Embryonic facial prominence (tissue), 1 donor: ENCODE measurements around the gene ESRP2.

Source experiments
- DNase-seq: peaks from one replicate; pipeline ENCODE4 v3.0.0-alpha.2; 2016; ENCODE audit errors: extremely low spot score

The ESRP2 gene

DNA sequence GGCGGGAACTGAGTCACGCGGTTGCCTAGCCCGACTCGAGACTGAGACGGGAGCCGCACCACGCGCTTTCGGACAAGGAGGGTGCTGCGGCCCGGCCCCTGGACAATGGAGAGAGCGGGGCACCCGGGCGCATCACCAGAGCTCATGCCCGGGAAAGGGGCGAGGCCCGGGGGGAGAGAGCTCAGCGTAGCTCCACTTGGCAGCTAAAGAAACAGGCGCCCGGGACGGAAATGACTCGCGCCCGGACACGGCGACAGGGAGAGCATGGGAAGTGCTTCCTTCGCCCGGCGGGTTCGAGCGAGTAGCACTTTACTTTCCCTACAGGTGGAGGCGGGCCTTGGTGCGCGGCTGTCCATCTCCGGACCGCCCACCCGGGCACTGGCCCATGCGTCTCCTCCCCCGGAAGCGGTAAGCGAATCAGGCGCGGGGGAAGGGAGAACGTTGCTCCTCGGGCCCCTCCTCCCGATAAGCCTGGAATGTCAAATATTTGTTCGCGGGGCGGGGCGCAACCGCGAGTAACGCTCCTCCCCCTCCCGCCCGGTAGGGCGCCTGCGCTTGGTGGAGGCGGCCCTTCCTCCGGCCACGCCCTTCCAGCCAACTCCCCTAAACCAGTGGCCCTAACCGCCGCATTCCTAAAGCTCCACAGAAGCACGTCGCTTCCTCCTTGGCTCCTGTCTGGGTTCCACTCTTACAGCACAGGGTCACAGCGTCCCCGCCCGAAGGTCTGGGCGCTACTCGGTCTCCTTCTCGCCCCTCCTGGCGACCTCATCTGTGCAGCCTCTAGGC, 1.5 kb upstream of the ESRP2 start:
- DNase-seq, result peak; percentile 93

DNA sequence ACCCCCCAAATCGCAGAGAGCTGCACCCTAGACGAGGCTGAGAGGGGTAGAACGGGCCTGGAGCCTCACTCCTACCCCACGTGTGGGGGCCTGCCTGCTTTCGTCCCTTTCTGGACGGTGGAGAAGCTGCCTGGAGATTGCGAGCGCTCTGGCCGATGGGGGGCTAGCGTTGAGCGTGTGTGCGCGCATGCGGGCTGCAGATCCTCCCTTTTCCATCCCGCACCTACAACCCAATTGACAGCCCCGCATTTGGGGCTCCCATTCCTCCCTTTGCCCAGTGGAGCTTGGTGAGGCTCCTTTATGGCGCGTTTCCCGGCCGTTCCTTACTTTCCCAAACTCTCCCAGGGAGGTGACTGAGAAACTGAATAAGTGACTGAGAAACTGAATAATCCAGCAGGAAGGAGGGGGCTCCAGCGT, 907 bp upstream of the ESRP2 start:
- DNase-seq, result no peak

DNA sequence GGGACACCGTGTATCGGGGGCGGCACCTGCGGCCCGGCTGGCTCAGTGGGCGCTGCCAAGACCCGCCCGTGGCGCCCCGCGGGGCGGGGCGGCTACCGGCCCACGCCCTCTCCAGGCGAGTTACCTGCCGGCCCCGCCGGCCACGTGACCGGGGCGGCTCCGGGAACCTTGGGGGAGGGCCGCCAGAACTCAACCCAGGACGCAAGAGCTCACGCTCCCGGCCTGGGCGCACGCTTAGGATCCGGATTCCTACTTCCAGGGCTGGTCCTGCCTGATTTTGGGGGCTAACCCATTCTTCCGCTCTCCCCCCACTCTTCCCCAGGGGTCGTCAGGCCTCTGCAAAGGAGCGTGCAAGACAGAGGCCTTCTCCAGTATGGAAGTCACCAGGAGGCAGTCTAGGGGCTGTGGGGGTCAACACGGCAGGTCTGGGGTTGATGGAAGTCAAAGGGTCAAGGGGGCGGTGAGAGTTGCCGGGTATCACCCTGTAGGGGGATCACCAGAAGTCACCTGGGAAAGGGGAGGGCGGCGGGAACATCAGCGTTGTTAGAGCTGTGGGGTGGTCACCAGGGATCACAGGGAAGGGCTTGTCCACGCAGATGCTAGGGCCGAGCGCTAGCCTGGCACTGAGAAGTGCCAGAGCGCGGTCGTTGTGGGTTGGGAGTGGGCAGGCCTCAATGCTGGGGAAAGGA, 354 bp upstream of the ESRP2 start:
- DNase-seq, result no peak

DNA sequence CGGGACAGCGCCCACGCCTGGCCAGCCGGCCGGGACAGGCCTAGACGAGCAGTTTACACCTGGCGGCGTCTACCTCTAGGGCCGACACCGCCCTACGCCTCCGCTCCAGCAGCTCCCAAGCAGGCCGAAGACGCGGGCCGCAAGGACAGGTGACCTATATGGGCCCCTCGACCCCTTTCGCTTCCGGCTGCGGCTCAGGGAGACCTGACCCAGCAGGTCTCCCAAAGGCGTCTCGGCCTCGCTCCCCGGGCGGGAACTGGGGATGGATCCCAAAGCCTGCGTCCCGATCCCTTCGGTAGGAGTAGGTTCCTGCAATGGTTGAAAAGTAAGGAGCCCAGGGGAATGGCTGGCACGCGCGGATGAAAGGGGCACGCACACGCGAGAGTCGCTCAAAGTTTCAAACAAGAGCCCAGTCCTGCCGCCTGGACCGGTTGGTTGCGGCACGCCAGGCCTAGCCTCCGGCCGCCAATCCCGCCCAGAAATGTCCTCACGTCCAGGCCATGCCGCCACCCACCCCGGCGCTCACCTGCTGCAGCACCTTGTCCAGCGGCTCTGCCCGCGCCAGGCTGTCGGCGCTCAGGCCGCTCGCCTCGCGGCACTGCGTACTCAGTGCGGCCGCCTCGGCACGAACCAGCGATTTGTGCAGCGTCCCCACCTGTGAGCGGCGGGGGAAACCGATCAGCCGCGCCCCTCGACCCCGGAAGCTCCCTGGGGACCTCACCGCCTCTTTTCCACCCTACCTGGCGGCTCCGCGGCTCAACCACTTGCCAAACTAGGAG, 630 bp downstream of the ESRP2 start:
- DNase-seq, result no peak

DNA sequence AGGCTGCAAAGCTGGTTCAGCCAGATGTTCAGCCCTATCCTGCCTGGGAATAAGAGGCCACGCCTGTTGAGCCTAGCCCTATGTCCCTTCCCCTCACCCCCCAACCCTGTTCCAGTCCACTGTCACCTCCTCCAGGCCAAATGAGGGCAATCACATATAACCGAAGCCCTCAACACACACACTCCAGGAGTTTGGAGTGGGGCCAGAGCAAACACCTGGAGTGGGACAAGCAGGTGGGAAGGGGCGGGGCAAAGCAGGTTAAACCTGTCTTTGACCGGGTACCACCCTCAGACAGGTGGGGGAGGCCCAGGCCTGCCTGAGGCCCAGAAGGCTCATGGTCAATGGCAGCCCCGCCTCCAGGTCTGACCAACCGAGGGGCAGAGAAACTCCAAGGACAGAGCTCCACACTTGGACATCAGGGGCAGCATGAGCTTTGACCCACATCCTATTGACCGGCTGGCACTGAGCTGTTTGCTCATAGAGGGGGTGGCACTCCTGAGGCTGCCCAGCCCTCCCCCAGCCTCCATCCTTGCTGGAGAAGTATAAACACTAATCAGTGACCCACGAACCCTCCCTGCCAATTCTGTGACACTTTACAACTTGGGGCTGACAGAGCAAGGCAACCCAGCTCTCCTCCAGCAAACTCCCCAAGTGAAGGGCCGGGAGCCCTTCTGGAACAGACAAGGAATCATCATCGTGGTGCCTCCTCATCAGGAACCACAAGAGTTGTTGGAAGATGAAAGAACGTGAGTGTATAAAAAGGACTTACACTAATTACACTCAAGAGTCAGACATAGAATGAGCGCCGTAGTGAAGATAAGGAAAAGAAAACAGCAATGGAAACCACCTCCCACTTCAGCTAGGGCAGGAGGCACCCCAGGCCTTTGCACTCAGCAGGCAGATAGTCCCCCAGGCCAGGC, 1.5 kb downstream of the ESRP2 start:
- DNase-seq, result no peak

DNA sequence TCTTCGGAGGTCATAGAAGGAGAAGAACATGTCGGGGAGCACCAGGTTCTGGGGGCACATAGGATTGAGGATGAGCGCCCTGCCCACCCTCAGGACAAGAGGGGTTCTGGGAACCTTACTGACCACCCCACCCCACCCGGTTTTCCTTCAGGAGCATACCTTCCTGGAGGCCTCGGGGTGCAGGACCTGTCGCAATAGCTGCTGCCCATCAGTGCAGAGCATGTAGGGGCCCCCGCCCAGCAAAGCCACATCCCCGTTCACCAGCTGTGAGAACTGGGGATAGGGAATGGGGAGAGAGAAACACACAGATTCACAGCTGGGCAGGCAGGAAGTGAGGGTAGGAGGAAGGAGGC, 2.1 kb downstream of the ESRP2 start:
- DNase-seq, result no peak

DNA sequence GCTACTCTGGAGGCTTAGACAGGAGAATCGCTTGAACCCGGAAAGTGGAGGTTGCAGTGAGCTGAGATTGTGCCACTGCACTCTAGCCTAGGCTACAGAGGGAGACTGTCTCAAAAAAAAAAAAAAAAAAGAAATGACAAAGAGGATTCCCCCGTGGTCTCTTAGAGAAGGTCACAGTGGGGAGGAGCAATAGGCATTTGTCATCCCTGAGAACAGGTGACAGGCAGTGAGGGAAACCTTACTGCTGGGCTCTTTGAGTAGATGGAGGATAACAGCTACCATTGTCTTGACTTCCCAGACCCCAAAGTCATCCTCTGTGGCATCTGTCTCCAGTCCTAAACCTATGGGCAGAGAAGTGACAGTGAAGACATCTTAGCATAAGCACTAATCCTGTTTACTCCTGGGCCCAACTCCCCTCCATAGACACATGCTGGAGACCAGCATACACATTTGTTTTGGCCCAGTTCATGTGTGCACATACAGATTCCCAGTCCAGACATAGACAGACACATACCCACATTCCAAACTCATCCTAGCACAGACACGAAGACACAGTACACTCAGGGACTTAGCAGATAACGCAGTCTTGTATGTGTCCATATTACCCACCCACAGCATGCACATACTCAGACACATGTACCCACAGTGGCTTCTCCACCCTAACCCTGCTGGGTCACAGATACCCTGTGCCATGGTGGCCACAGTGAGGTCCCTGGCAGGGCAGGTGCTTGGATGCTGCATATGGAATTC, 2.7 kb downstream of the ESRP2 start:
- no peak for DNase-seq

DNA sequence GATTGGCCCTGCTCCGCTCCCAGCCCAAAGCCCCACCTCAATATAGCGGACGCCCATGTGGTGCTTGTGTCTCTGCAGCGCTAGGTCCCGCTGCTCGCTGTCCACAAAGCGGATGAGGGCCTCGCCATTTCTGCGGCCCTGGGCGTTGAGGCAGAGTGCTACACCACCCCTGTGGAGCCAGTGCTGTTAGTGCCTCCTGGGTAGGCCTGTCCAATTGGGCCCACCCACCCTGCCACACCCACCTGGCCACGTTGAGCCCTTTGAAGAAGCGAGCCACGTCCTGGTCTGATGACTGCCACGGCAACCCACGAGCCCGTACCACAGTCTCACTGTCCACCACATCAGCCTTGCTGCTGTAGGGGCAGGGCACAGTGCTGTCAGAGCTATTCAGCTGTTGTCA, 3.6 kb downstream of the ESRP2 start:
- DNase-seq, result no peak

DNA sequence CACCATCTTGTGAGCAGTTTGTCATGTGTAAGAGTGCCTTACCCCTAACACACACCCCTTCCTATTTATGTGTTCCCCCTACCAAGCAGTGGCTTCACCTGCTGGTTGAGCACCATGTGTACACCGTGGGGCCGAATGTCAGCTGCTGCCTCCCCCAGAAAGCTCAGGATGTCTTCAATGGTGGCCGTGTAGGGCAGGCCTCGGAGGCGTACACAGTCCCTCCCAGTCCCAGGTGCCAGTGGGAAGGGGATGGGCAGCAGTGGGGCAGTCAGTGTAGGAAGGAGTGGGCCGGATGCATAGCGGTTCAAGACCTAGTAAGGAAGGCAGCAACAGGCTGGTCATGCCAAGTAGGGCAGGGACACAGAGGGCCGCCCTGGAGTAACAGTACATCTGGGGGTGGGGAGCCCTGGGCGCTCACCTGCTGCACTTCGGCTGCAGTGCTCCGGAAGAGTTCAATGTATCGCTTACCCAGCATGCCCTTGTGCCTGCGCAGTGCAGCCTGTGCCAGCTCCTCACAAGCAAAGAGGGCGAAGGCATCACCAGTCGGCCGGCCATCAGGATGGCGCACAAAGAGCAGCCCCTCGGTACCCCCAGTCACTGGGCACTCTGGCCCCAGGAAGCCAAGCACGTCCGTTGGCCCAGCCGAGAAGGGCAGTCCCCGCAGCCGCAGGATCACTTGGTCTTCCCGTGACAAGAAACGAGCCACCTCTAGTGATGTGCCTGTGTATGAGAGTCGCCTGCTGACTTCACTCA, 4.4 kb downstream of the ESRP2 start:
- DNase-seq, result no peak

DNA sequence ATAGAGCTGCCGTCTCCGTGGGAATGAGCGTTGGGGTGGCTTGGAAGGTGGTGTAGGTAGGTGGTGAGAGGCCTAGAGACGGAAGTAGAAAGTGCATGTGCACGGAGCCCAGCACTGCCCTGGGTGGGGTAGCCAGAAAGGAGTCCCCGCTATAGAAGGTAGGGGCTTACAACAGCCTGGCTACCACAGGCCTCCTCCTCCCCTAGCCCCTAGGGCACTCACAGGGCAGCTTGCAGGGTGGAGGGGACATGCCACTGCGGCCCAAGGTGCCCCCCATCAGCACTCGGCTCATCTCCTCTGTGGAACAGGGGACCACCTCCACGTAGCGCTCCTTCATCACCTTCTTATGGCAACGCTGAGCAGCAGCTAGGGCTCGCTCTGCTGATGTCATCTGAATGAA, 5.0 kb downstream of the ESRP2 start:
- DNase-seq, result no peak

DNA sequence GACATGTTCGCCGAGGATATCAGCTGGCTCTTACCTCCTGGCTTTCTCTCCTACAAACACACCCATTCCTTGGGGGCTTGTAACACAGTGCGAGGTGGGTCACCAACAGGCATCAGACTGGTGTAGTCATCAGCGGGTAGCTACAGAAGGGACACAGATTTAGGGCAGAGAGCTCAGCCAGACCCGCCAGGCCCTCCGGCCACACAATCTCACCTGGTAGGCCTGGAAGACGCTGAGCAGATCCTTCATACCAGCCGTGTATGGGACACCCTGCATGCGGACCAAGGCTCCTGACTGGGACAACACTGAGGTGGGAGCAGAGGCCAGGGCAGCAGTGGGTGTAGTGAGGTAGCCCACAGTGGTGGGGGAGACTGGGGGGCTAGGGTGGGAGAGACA, 5.8 kb downstream of the ESRP2 start:
- no peak for DNase-seq

DNA sequence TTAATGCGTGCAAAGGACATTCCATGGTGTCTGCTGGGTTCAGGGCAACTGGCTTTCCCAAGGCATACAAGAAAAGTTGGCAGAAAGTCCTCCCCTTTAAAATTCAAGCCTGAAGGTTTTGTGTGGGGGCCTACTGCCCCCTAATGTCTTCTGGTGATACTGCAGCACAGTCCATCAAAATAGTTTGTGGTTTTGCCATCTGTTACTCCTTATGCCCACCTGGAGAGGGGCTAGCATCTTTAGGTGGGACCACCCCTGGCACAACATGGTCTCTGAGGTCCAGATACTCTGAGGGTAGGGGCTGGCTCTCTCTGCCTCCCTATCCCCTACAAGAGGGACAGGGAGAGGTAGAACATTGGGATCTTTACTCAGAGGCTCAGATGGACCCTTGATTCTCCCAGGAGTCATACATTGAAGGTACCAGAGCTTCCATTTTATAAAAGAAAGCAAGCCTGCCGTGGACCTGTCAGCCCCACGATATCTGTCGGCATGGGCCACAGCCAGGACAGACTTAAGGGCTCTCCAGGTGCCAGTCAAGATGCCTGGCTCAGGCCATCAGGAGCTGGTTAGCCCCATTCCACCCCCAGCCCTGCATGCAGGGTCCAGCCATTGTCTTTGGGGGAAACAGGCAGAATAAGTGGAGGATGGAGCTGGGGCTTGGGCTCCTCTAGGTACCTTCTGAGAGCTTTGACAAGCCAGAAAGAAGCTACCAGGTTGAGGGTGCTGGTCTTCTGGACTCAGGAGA, 6.3 kb downstream of the ESRP2 start:
- peak; percentile 53 for DNase-seq

DNA sequence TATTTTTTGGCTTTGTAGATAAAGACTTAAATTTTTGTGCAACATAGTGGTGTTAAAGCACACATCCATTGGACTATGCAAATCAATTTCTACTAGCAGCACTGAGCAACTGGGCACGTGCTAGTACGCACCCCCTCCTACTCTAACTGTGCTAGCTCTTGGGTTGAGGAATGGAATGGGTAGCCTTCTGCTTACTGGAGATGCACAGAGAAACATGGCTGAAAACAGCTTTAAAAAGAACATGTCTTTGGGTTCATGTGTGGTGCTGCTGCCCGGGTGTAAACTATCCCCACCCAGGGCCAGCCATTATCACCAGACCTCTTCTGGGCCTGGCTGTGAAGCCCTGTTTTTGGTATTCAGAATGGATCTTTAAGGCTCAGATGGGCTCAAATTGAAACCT, 7.3 kb downstream of the ESRP2 start:
- no peak for DNase-seq

DNA sequence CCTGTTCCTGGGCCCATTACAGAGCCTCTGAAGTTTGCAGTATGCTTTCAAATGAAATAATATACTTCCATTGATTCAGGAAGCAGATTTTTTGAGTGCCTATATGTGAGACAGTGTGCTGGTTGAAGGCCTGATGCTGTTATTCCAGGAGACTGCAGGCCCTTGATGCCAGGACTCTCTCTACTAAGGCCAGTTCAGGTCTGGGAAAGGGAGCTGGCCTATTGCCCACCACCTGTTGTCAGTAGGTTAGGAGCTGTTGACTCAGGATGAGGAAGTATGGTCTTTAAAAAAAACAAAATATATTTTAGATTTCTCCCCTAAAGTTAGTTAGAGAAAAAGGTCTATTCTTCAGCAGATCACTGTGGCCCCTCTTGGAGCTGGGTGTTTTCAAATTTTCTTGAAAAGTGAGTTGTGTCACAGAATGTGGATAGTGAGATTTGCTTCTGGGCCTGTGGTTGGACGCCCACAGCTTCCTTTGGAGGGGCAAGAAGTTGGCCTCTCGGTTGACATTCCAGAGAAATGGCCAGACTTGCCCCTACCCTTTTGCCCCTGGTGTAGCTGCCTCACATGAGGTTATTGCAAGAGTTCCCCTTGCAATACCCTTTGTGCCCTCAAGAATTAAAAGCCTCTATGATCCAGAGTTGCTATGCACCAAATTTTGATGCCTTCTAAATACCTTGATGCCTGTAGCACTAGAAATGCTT, 7.9 kb downstream of the ESRP2 start:
- DNase-seq, result no peak

DNA sequence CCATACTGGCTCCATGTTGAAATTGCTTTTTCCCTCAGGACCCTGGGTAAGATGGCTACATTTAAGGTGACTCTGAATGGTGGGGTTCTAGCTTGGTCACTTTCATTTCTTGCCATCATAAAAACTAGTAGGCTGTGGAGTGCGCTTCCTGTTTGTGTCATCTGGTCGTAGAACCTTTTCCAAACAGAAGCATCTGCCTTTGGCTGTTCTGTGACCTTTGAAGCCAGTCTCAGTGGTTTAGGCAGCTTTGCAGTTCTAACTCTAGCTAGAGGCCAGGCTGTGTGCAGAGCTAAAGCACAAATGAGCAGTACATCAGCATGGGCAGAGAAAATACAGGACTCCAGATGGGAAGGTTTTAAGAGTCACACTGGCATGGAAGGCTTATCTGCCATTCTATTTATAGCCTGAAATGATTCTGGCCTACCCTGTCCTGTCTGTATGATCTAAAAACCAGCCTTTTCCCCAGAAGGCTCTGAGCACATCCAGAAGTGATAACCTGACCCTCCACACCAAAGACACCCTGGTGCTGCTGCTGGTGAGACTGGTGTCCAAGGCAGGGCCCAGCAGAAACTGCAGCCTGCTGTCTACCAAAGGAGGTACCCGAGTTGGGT, 8.6 kb downstream of the ESRP2 start:
- DNase-seq, result no peak

DNA sequence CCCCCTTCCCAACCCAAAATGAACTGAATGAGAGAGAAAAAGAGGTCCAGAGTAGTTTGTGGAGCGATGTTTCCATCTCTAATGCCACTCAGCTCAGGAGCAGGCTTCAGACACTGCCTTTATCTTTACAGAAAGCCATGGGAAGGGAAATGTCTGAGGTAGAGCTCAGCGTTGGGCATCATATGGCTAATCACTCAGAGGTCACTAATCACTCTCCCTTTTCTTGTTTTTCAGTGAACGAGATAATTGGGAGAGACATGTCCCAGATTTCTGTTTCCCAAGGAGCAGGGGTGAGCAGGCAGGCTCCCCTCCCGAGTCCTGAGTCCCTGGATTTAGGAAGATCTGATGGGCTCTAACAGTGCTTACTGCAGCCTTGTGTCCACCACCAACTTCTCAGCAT, 9.8 kb downstream of the ESRP2 start:
- DNase-seq, result no peak

DNA sequence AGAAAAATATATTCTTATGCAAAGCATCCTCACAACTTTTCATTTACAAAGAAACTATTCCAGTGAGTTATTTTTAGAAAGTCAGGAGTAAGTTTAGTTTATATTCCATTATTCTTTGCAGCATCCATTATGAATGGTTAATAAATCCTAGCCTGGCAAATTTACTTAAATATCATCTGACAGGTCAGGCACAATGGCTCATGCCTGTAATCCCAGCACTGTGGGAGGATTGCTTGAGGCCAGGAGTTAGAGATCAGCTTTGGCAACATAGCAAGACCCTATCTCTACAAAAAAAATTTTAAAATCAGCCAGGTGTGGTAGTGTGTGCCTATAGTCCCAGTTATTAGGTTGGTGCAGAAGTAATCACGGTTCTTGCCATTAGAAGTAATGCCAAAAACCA, 12.9 kb downstream of the ESRP2 start:
- no peak for DNase-seq

DNA sequence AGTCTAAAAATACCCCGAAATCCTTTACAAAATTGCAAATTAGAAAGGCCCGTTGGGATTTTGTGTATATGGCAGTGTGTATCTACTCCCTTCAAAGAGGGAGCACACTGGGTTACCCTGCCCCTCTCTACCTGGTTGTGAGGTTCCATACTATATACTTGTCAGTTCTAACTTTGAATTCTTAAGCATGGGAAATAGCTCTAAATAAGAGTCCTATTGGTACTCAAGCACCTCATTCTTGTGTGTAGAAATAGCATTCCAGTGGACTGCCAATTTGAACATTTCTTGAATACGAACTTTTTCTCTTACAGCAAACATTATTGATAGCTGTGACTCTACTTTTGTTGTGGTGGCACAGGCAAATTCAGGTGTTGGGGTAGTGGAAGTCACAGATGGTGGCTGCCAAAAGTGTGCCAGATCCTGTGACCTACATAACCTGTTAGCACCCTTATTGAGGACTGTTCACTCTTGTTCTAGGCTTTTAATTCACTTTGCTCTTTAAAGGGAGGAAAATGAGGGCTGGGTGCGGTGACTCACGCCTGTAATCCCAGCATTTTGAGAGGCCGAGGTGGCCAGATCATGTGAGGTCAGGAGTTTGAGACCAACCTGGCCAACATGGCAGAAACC, 16.1 kb downstream of the ESRP2 start:
- no peak for DNase-seq
